Kidney tubule cell (primary cell): ENCODE measurements around the gene TBC1D10B.
"Not testable (repeated sequence)": the region's sequence is repeated elsewhere in the genome, so short reads cannot be mapped to it uniquely, and the experiment has no call there.

ENCODE experiments used
- DNase-seq: peaks from one replicate; pipeline ENCODE4 v3.0.0-alpha.2; 2018; ENCODE audit warnings: low spot score

TBC1D10B gene

DNA sequence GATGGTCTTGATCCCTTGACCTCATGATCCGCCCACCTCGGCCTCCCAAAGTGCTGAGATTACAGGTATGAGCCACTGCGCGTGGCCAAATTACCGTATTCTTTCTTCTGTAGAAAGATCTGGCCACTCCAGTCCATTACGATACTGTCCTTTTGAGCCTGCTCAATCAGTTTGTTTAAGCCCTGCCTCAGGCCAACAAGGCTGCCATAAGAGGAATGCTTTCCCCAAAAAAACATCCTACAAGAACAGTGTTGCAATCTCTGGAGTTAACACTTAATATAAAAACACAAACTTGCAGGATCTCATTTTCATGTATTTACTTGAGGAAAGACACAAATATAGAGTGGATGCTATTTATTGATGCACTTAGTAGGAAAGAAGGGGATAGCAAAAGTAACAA is 46.1 kb downstream of the TBC1D10B start:
- not testable (repeated sequence) for DNase-seq

DNA sequence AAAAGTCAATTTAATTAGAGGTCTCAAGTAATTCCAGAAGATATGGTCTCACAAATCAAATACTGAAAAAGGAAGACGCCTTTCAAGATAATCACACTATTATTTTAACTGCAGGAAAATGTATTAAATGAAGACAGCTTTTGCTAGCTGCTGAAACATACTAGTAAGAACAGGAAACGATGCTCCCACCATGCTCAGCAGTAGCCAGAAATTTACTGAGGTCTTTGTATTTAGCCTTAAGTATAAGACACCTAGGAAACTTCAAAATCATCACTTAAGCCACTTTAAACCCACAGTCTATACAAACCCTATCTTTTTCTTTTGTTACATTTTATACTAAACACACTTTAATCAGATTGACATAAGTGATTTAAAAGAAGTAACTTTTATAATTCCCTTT is 51.6 kb downstream of the TBC1D10B start:
- not testable (repeated sequence) for DNase-seq

DNA sequence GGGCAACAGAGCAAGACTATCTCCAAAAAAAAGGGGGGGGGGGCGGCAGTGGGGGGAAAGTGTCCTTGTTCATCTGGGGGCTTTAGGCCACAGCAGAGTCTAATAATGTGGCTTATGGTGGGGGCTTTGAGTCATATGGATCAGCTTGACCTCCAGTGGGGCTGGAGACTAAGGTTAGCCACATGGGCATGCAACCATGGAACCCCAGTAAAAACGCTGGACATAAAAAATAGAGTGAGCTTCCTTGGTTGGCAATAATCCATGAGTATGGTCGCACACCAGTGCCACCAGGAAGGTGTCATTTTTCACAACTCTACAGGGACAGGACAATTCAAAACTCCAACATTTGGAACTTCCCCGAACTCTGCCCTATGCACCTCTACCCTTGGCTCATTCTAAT is 59.4 kb downstream of the TBC1D10B start:
- DNase-seq = not testable (repeated sequence)

DNA sequence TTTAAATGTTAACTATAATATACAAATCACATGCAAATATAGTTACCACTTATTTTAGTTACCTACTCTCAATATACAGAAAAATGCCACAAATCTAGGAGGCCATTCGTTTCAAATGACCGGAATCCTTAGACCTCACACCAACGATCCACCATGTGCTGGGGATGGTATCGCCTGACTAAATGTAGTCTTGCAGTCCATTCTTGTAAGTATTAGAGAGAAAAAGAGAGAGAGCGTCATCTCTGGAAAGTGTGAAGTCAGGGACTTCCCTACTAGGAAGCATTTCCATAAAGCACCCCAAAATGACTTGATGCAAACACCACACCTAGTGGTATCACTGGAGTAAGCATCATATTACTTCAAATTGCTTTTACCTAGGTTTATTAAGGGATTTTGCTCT is 61.0 kb downstream of the TBC1D10B start:
- DNase-seq = not testable (repeated sequence)
